ENCODE results near the gene NDFIP1. TPM values are rescaled to one million over a fixed set of nuclear protein-coding genes. Genes with fewer than 3 reads are reported as not detected.

The NDFIP1 gene
- total and polyA plus RNA-seq, 10 of the 15 experiments (the other 5 are each of a cell fraction or from before 2014, with no cell fraction given) = 0.08 to 2.7 (median 0.92) TPM

DNA sequence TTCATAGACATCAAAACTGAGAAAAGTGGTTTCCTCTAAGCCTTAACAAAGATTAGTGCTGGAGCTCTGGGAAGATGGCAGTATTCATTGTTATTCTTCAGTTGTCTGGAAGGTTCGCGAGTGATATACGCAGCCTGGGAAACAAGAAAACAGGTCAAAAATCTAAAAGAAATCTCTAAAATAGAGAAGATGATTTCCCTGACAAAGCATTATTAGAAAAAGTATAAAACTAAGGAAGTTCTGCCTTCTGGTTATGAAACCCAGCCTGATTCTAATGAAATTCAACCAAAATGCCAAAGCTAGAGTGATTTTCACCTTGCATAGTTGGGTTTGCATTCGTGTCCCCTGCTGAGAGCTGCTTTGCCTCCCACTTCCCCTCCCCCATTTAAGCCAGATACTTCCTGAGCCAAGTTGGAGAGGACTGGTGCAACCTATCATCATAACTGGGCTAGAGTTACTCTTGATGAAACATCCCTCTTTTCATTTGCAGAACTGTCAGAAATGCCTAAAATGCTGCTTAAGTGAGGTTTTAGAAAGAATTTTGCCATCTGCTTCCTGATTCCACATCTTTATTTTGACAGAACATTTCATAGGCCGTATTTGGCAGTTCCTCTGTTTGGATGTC lies 48.4 kb downstream of the NDFIP1 start:
- H2AFZ ChIP-seq (ENCODE audit: control insufficient read depth, low read depth, low read length) = no peak overlapping the region
- peaks cover 0 to 2% of the 10 kb centered on the region in 2 experiments; a peak in 2 of 4 replicates for H3K27me3 ChIP-seq (replicated peaks in 1 of 2; ENCODE audit: control insufficient read depth in 2 of 2, insufficient read depth in 2 of 2, low read length in 1 of 2)
- H3K36me3 ChIP-seq (ENCODE audit: control insufficient read depth in 2 of 2, insufficient read depth in 2 of 2, low read length in 1 of 2) = no peaks in the 10 kb centered on the region
- RAD21 ChIA-PET (ENCODE audit: unreplicated experiment) = no interaction called here
- POLR2A ChIA-PET = no interaction called here
- TF ChIP-seq HDAC6 (IDR thresholded peaks at IDR 0.05; ENCODE audit: unreplicated experiment) (no peak), BRCA1 (IDR thresholded peaks at IDR 0.05; ENCODE audit: low read depth, low read length) (no peak), SPI1 (IDR thresholded peaks at IDR 0.05; ENCODE audit: borderline replicate concordance, insufficient read depth, low read depth, low read length) (no peak), SIX5 (IDR thresholded peaks at IDR 0.05; ENCODE audit: low read depth, low read length, severe bottlenecking) (no peak), CHD1 (IDR thresholded peaks at IDR 0.05; ENCODE audit: low read depth, low read length) (no peak), KLF5 (IDR thresholded peaks at IDR 0.05; ENCODE audit: partially characterized antibody) (no peak), SMC3 (IDR thresholded peaks at IDR 0.05; ENCODE audit: borderline replicate concordance, low read length) (no peak), CTCF (IDR thresholded peaks at IDR 0.05 in 2 of 3, conservative IDR thresholded peaks at IDR 0.05 in 1 of 3; ENCODE audit: control insufficient read depth in 2 of 3, extremely low read depth in 1 of 3, insufficient read depth in 1 of 3, low read depth in 3 of 3, low read length in 3 of 3) (no peak), NBN (IDR thresholded peaks at IDR 0.05) (no peak), ZNF687 (IDR thresholded peaks at IDR 0.05) (no peak), SIN3A (IDR thresholded peaks at IDR 0.05; ENCODE audit: low read depth, low read length) (no peak)
- TF ChIP-seq, protein P1, sequence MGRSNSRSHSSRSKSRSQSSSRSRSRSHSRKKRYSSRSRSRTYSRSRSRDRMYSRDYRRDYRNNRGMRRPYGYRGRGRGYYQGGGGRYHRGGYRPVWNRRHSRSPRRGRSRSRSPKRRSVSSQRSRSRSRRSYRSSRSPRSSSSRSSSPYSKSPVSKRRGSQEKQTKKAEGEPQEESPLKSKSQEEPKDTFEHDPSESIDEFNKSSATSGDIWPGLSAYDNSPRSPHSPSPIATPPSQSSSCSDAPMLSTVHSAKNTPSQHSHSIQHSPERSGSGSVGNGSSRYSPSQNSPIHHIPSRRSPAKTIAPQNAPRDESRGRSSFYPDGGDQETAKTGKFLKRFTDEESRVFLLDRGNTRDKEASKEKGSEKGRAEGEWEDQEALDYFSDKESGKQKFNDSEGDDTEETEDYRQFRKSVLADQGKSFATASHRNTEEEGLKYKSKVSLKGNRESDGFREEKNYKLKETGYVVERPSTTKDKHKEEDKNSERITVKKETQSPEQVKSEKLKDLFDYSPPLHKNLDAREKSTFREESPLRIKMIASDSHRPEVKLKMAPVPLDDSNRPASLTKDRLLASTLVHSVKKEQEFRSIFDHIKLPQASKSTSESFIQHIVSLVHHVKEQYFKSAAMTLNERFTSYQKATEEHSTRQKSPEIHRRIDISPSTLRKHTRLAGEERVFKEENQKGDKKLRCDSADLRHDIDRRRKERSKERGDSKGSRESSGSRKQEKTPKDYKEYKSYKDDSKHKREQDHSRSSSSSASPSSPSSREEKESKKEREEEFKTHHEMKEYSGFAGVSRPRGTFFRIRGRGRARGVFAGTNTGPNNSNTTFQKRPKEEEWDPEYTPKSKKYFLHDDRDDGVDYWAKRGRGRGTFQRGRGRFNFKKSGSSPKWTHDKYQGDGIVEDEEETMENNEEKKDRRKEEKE (IDR thresholded peaks at IDR 0.05) = no peak
- in situ Hi-C loops (cut with MboI) = loop anchor here (10.0 kb wide), 1 partner anchor 728 kb away; no protein-coding TSS in a partner anchor
- H3K79me2 ChIP-seq (ENCODE audit: control insufficient read depth, insufficient read depth, low read length) = no peaks in the 10 kb centered on the region
- no TSS peak for BruUV-seq (replicated peaks)
- no peaks in the 10 kb centered on the region for H4K20me1 ChIP-seq (ENCODE audit: control insufficient read depth, insufficient read depth)
- H3K4me2 ChIP-seq (ENCODE audit: control insufficient read depth, insufficient read depth) = no peak overlapping the region
- SMC1A ChIA-PET (ENCODE audit: uncharacterized antibody, unreplicated experiment) = interaction anchor here (1.5 kb wide), 1 partner anchor 11 kb away, joined by 4 read pairs; no protein-coding TSS in a partner anchor
- CTCF ChIA-PET = interaction anchor here (0.9 kb wide), 2 partner anchors 335 to 555 kb away, joined by 3 read pairs; no protein-coding TSS in a partner anchor
- ATAC-seq = no peak
- no peak for DNase-seq (ENCODE audit: low read depth, low spot score)
- H3K4me1 ChIP-seq (ENCODE audit: control insufficient read depth, insufficient read depth, low read length) = no peaks in the 10 kb centered on the region
- 78% methylated on average over 5 of the region's 5 CpGs for WGBS (ENCODE audit: insufficient coverage, insufficient replicate concordance, low lambda C conversion rate, missing lambda C conversion rate)
- H3K9ac ChIP-seq (ENCODE audit: control insufficient read depth, insufficient read depth, low read length) = no peak overlapping the region
- intact Hi-C loops (cut with micrococcal nuclease; ENCODE audit: unreplicated experiment) = no loop called here
- H3K9me3 ChIP-seq (replicated peaks; ENCODE audit: control insufficient read depth, insufficient read depth, low read length) = no peaks in the 10 kb centered on the region
- no peak for FAIRE-seq
- no peak overlapping the region for H3K4me3 ChIP-seq
- H3K27ac ChIP-seq (ENCODE audit: control insufficient read depth, insufficient read depth) = no peak overlapping the region

Measured in GM12878 (cell line).